Endometrial microvascular endothelial cells (primary cell): Measurements from ENCODE around the gene HNRNPF. TPM values are rescaled to one million over a fixed set of nuclear protein-coding genes. Genes with fewer than 3 reads are reported as not detected.

Source experiments
- in situ Hi-C: cut with HindIII; loops from 2 replicates; pipeline ENCODE4 v1.10.0; 2017; ENCODE audit warnings: low sequenced_read_pairs, low pct_unique_long_range_greater_than_20kb; ENCODE audit errors: inconsistent ontology term
- total RNA-seq: library from RNA; depleted of rRNA; stranded (reverse); fragments of >200 nt; gene quantifications from one replicate; pipeline ENCODE4 v1.2.3, GENCODE V29; 2015; ENCODE audit errors: inconsistent ontology term

Gene HNRNPF
- total RNA-seq, 1 donor from 2014 or later, result 235 TPM

- in situ Hi-C loops, result no loop called here
Observed at GRCh38 chr10:43361547-43362190, 47.3 kb downstream of the HNRNPF start.

- in situ Hi-C loops, result no loop called here
Observed at GRCh38 chr10:43360086-43360485, 48.9 kb downstream of the HNRNPF start.

GRCh38 chr10:43355749-43356371, 53.1 kb downstream of the HNRNPF start:
- in situ Hi-C loops, result no loop called here

- in situ Hi-C loops, result no loop called here
Observed at GRCh38 chr10:43354879-43355380, 54.1 kb downstream of the HNRNPF start.

GRCh38 chr10:43354330-43354635, 54.7 kb downstream of the HNRNPF start:
- in situ Hi-C loops, result no loop called here

- in situ Hi-C loops, result no loop called here
Observed at GRCh38 chr10:43353495-43354329, 55.3 kb downstream of the HNRNPF start.

GRCh38 chr10:43352951-43353350, 56.0 kb downstream of the HNRNPF start:
- in situ Hi-C loops, result no loop called here

GRCh38 chr10:43351301-43351700, 57.7 kb downstream of the HNRNPF start:
- in situ Hi-C loops, result no loop called here

- in situ Hi-C loops, result no loop called here
Observed at GRCh38 chr10:43350686-43351085, 58.3 kb downstream of the HNRNPF start.

- in situ Hi-C loops, result no loop called here
Observed at GRCh38 chr10:43350156-43350555, 58.8 kb downstream of the HNRNPF start.

- in situ Hi-C loops, result no loop called here
Observed at GRCh38 chr10:43348511-43349312, 60.3 kb downstream of the HNRNPF start.

GRCh38 chr10:43347997-43348396, 61.0 kb downstream of the HNRNPF start:
- in situ Hi-C loops, result no loop called here

GRCh38 chr10:43344051-43344450, 64.9 kb downstream of the HNRNPF start:
- in situ Hi-C loops, result no loop called here

- in situ Hi-C loops, result no loop called here
Observed at GRCh38 chr10:43343126-43343525, 65.9 kb downstream of the HNRNPF start.

GRCh38 chr10:43342279-43343125, 66.5 kb downstream of the HNRNPF start:
- in situ Hi-C loops, result no loop called here

- in situ Hi-C loops, result no loop called here
Observed at GRCh38 chr10:43341450-43341849, 67.5 kb downstream of the HNRNPF start.

GRCh38 chr10:43340619-43341018, 68.4 kb downstream of the HNRNPF start:
- in situ Hi-C loops, result no loop called here

- in situ Hi-C loops, result no loop called here
Observed at GRCh38 chr10:43340101-43340500, 68.9 kb downstream of the HNRNPF start.
